ENCODE measurements around the gene FAM120B. TPM values are rescaled to one million over a fixed set of nuclear protein-coding genes. Genes with fewer than 3 reads are reported as not detected.

FAM120B gene
- polyA plus RNA-seq, 1 experiment: 8.8 TPM

GRCh38 chr6:170441316-170441715, 134.8 kb downstream of the FAM120B start:
- no peaks in the 10 kb centered on the region for H3K27me3 ChIP-seq (ENCODE audit: control insufficient read depth, insufficient read depth, low read length)
- ChIA-PET CTCF (interaction anchor here (0.8 to 1.9 kb wide), 3 partner anchors 9 to 20 kb away, joined by 3 to 5 read pairs (median 3); no protein-coding TSS in a partner anchor), POLR2A (interaction anchor here (0.6 kb wide), 1 partner anchor 154 kb away, joined by 6 read pairs; no protein-coding TSS in a partner anchor)
- peak; percentile 41 for DNase-seq (ENCODE audit: low read depth)
- no peak overlapping the region for H3K4me3 ChIP-seq (ENCODE audit: low read depth, low read length)
- no peaks in the 10 kb centered on the region for H3K36me3 ChIP-seq (ENCODE audit: control insufficient read depth, insufficient read depth, low read length)
- no peak for TF ChIP-seq CTCF (IDR thresholded peaks at IDR 0.05; ENCODE audit: insufficient read depth, low read depth, low read length)

GRCh38 chr6:170442596-170442995, 136.0 kb downstream of the FAM120B start:
- ChIA-PET POLR2A (no interaction called here), CTCF (interaction anchor here (0.8 to 1.0 kb wide), 2 partner anchors 8 to 13 kb away, joined by 3 read pairs; no protein-coding TSS in a partner anchor)
- Histone ChIP-seq H3K27me3 (ENCODE audit: control insufficient read depth, insufficient read depth, low read length) (no peaks in the 10 kb centered on the region; the same call in 1 of the 2 replicates), H3K36me3 (ENCODE audit: control insufficient read depth, insufficient read depth, low read length) (no peaks in the 10 kb centered on the region), H3K4me3 (ENCODE audit: low read depth, low read length) (no peak overlapping the region)
- no peak for TF ChIP-seq CTCF (IDR thresholded peaks at IDR 0.05; ENCODE audit: insufficient read depth, low read depth, low read length)
- DNase-seq (ENCODE audit: low read depth): no peak

- Histone ChIP-seq H3K4me3 (ENCODE audit: low read depth, low read length) (no peak overlapping the region), H3K27me3 (ENCODE audit: control insufficient read depth, insufficient read depth, low read length) (no peaks in the 10 kb centered on the region; the same call in 1 of the 2 replicates), H3K36me3 (ENCODE audit: control insufficient read depth, insufficient read depth, low read length) (no peaks in the 10 kb centered on the region)
- TF ChIP-seq CTCF (IDR thresholded peaks at IDR 0.05; ENCODE audit: insufficient read depth, low read depth, low read length): peak; percentile 10; the same call in 1 of the 2 replicates
- DNase-seq (ENCODE audit: low read depth): no peak
- ChIA-PET CTCF (interaction anchor here (0.8 to 1.0 kb wide), 2 partner anchors 9 to 12 kb away, joined by 3 read pairs; no protein-coding TSS in a partner anchor), POLR2A (no interaction called here)
These were observed 136.6 kb downstream of the FAM120B start for GRCh38 chr6:170443151-170443662.

GRCh38 chr6:170444056-170444591, 137.6 kb downstream of the FAM120B start:
- DNase-seq (ENCODE audit: low read depth): no peak
- no peak for TF ChIP-seq CTCF (IDR thresholded peaks at IDR 0.05; ENCODE audit: insufficient read depth, low read depth, low read length)
- no peak overlapping the region for H3K4me3 ChIP-seq (ENCODE audit: low read depth, low read length)
- H3K36me3 ChIP-seq (ENCODE audit: control insufficient read depth, insufficient read depth, low read length): no peaks in the 10 kb centered on the region
- ChIA-PET POLR2A (no interaction called here), CTCF (interaction anchor here (1.8 kb wide), 1 partner anchor 15 kb away, joined by 6 read pairs; no protein-coding TSS in a partner anchor)
- no peaks in the 10 kb centered on the region; the same call in 1 of the 2 replicates for H3K27me3 ChIP-seq (ENCODE audit: control insufficient read depth, insufficient read depth, low read length)

- ChIA-PET POLR2A (no interaction called here), CTCF (interaction anchor here (1.8 kb wide), 1 partner anchor 15 kb away, joined by 6 read pairs; no protein-coding TSS in a partner anchor)
These were observed 138.3 kb downstream of the FAM120B start for GRCh38 chr6:170444811-170445211.

More at GRCh38 chr6:170444811-170445211, 138.3 kb downstream of the FAM120B start:
- H3K4me3 ChIP-seq (ENCODE audit: low read depth, low read length): no peak overlapping the region
- no peak for TF ChIP-seq CTCF (IDR thresholded peaks at IDR 0.05; ENCODE audit: insufficient read depth, low read depth, low read length)
- H3K36me3 ChIP-seq (ENCODE audit: control insufficient read depth, insufficient read depth, low read length): no peaks in the 10 kb centered on the region
- no peaks in the 10 kb centered on the region; the same call in 1 of the 2 replicates for H3K27me3 ChIP-seq (ENCODE audit: control insufficient read depth, insufficient read depth, low read length)
- DNase-seq (ENCODE audit: low read depth): no peak
